Measurements from ENCODE around the gene TNIK.

The TNIK gene

GRCh38 chr3:171218069-171218468 is 242.1 kb downstream of the TNIK start:
- TF ChIP-seq ZFX (IDR thresholded peaks at IDR 0.05; ENCODE audit: borderline replicate concordance), result no peak
- TF ChIP-seq, protein P1, sequence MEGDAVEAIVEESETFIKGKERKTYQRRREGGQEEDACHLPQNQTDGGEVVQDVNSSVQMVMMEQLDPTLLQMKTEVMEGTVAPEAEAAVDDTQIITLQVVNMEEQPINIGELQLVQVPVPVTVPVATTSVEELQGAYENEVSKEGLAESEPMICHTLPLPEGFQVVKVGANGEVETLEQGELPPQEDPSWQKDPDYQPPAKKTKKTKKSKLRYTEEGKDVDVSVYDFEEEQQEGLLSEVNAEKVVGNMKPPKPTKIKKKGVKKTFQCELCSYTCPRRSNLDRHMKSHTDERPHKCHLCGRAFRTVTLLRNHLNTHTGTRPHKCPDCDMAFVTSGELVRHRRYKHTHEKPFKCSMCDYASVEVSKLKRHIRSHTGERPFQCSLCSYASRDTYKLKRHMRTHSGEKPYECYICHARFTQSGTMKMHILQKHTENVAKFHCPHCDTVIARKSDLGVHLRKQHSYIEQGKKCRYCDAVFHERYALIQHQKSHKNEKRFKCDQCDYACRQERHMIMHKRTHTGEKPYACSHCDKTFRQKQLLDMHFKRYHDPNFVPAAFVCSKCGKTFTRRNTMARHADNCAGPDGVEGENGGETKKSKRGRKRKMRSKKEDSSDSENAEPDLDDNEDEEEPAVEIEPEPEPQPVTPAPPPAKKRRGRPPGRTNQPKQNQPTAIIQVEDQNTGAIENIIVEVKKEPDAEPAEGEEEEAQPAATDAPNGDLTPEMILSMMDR (IDR thresholded peaks at IDR 0.05), result no peak
- no peak overlapping the region for H3K27ac ChIP-seq

GRCh38 chr3:171213907-171214306 is 246.3 kb downstream of the TNIK start:
- TF ChIP-seq, protein P1 (IDR thresholded peaks at IDR 0.05), result no peak
- TF ChIP-seq ZFX (IDR thresholded peaks at IDR 0.05; ENCODE audit: borderline replicate concordance), result no peak
- no peak overlapping the region for H3K27ac ChIP-seq

- no peak overlapping the region for H3K27ac ChIP-seq
- TF ChIP-seq, protein P1 (IDR thresholded peaks at IDR 0.05), result no peak
- TF ChIP-seq ZFX (IDR thresholded peaks at IDR 0.05; ENCODE audit: borderline replicate concordance), result no peak
Measured at GRCh38 chr3:171213178-171213577, 247.0 kb downstream of the TNIK start.

DNA sequence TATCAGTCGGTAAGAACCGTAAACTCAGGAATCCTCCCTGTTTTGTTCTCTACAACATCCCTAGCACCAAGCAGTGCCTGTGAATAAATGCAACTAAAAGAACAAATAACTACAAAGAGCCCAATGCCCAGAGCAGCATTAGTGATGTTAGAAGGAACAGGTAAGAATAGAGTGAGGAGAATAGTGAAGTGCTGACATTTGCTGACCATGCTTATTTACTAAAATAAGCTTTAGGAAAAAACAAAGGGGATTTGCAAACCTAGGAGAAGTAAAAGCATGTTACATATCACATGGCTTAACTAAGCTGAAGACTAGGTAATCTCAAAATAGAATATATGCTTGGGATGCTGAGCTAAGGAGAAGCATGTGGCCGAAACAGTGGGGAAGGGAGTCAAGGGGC is 247.6 kb downstream of the TNIK start:
- H3K27ac ChIP-seq, result no peak overlapping the region
- TF ChIP-seq ZFX (IDR thresholded peaks at IDR 0.05; ENCODE audit: borderline replicate concordance), result no peak
- TF ChIP-seq, protein P1 (IDR thresholded peaks at IDR 0.05), result no peak

- TF ChIP-seq, protein P1 (IDR thresholded peaks at IDR 0.05), result no peak
- no peak for TF ChIP-seq ZFX (IDR thresholded peaks at IDR 0.05; ENCODE audit: borderline replicate concordance)
- H3K27ac ChIP-seq, result no peak overlapping the region
Measured at GRCh38 chr3:171206283-171206682, 253.9 kb downstream of the TNIK start.

GRCh38 chr3:171204942-171205341 is 255.3 kb downstream of the TNIK start:
- TF ChIP-seq ZFX (IDR thresholded peaks at IDR 0.05; ENCODE audit: borderline replicate concordance), result no peak
- TF ChIP-seq, protein P1 (IDR thresholded peaks at IDR 0.05), result no peak
- H3K27ac ChIP-seq, result no peak overlapping the region

DNA sequence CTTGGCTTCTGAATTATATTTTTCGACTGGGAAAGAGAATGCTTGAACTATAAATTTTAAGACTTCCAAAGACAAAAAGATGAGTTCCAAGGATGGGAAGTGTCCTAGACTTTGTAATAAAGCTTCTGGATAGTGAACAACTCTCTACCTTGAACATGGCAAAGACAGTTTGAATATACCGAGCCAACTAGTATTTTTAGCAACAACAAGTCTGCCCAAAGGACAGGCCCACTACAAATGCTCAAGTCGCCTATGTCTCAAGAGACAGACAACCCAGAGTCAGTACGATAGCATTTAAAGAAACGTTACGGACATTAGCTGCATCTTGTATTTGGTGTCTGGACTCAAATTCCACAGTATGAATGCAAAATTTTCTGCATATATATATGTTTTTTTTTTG is 258.4 kb downstream of the TNIK start:
- no peak overlapping the region for H3K27ac ChIP-seq

More for the DNA sequence above, 258.4 kb downstream of the TNIK start:
- TF ChIP-seq ZFX (IDR thresholded peaks at IDR 0.05; ENCODE audit: borderline replicate concordance), result no peak
- TF ChIP-seq, protein P1 (IDR thresholded peaks at IDR 0.05), result no peak
